ACC112 (cell line): ENCODE data around the gene DENND4A.
A peak's percentile ranks its signal among the peaks of the same experiment; 100 is the strongest.
"Not testable (repeated sequence)": the region's sequence is repeated elsewhere in the genome, so short reads cannot be mapped to it uniquely, and the experiment has no call there.

Source experiments
- H2AFZ ChIP-seq: fragments of 200-600 bp; sonication (generic); one replicate; pipeline ENCODE4 v1.6.0; 2017; ENCODE audit warnings: antibody characterized with exemption, low read length; ENCODE audit not compliant: unreplicated experiment
- H3K27ac ChIP-seq: fragments of 200-600 bp; sonication (generic); 2 replicates; pipeline ENCODE4 v1.5.1; 2014; ENCODE audit warnings: low read depth, mild to moderate bottlenecking, antibody characterized with exemption, low read length, moderate library complexity
- H3K27me3 ChIP-seq: fragments of 200-600 bp; sonication (generic); 2 replicates; pipeline ENCODE4 v1.6.1; 2014; ENCODE audit warnings: mild to moderate bottlenecking, antibody characterized with exemption, low read length, moderate library complexity, mixed read lengths; ENCODE audit not compliant: insufficient read depth
- H3K36me3 ChIP-seq: fragments of 200-600 bp; sonication (generic); 2 replicates; pipeline ENCODE4 v1.6.1; 2016; ENCODE audit warnings: mild to moderate bottlenecking, antibody characterized with exemption, low read length, moderate library complexity, mixed read lengths; ENCODE audit not compliant: insufficient read depth
- H3K4me1 ChIP-seq: fragments of 200-600 bp; sonication (generic); one replicate; pipeline ENCODE4 v1.6.1; 2016; ENCODE audit warnings: low read length, mixed read lengths; ENCODE audit not compliant: insufficient read depth, unreplicated experiment, control insufficient read depth
- H3K4me3 ChIP-seq: fragments of 200-600 bp; sonication (generic); 2 replicates; pipeline ENCODE4 v1.5.1; 2014; ENCODE audit warnings: mild to moderate bottlenecking, low read depth, low read length
- H3K79me2 ChIP-seq: fragments of 200-600 bp; sonication (generic); one replicate; pipeline ENCODE4 v1.6.0; 2016; ENCODE audit warnings: low read length; ENCODE audit not compliant: control insufficient read depth, unreplicated experiment, insufficient read depth

Gene DENND4A

DNA sequence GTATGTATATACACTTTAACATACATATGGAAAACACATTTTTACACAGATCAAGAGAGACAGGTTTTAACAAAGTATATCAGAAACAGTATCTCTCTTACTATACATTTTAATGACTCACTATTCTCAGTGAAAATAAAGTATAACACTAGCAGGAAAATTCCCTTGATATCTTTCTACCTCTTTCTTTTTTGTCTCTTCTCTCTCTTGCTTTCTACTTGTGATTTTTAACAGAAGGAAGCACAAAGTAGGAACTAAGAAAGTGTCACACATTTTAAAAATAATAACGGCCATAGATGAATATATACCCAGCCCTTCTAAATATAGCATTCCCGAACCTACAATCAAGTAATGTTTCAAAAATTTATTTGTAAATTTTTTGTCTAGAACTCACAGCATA, 4.8 kb downstream of the DENND4A start:
- Histone ChIP-seq H3K4me3 (peak overlapping the region; percentile 51), H2AFZ (peak overlapping the region; percentile 3), H3K79me2 (peaks cover 60% of the 10 kb centered on the region), H3K27me3 (no peaks in the 10 kb centered on the region), H3K4me1 (peaks cover 28% of the 10 kb centered on the region), H3K27ac (peak overlapping the region; percentile 89), H3K36me3 (peaks cover 8% of the 10 kb centered on the region; the same call in 1 of the 2 replicates)

DNA sequence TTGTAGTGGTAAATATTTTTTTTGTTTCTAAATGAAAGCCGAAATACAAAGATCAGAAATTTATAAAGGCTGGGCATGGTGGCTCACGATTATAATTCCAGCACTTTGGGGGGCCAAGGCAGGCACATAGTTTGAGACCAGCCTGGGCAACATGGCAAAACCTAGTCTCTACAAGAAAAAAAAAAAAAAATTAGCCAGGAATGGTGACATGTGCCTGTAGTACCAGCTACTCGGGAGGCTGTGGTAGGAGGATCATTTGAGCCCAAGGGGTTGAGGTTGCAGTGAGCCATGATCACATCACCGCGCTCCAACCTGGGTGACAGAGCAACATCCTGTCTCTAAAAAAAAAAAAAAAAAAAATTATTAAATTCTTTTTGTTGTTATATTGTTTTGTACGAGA, 6.9 kb downstream of the DENND4A start:
- H3K27me3 ChIP-seq, result no peaks in the 10 kb centered on the region
- H3K36me3 ChIP-seq, result peaks cover 8% of the 10 kb centered on the region; the same call in 1 of the 2 replicates
- H3K27ac ChIP-seq, result no peak overlapping the region
- H3K79me2 ChIP-seq, result peaks cover 68% of the 10 kb centered on the region
- no peak overlapping the region for H3K4me3 ChIP-seq
- H2AFZ ChIP-seq, result no peak overlapping the region
- H3K4me1 ChIP-seq, result peaks cover 31% of the 10 kb centered on the region

DNA sequence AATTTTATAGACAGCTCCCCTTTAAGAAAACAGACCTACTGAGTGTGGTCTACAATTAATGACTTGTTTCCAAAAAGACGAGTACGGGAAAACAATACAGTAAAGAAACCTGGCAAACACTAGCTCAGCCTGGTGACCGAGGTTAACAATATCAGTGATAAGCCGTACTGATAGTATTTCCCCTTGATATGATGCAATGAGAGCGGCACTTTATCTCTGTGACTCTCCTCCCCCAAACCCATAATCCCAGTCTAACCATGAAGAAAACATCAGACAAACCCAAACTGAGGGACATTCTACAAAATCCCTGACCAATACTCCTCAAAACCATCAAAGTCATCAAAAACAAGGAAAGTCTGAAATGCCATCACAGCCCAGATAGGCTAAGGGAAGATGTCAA, 8.2 kb downstream of the DENND4A start:
- Histone ChIP-seq H3K27ac (no peak overlapping the region), H3K27me3 (no peaks in the 10 kb centered on the region), H2AFZ (no peak overlapping the region), H3K4me3 (no peak overlapping the region), H3K79me2 (peaks cover 58% of the 10 kb centered on the region), H3K36me3 (peaks cover 8% of the 10 kb centered on the region; the same call in 1 of the 2 replicates), H3K4me1 (peaks cover 22% of the 10 kb centered on the region)

DNA sequence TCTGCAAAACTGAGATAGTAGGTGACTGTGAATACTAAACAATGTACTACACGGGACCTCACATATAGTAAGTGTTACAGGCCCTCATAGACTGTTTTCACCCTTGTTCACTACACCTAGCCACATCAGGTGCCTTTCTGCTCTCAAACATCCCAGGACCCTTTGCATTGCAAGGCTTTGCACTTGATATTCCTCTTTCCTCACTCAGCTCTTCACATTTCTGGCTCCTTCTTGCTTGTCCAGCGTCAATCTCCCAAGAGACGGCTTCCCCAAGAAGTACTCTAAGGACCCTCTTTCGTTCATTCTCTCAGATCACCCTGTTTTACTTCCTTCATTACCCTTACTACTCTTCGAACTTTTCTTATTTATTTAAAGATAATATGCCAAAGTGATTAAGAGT, 10.0 kb downstream of the DENND4A start:
- H3K4me3 ChIP-seq, result no peak overlapping the region

DNA sequence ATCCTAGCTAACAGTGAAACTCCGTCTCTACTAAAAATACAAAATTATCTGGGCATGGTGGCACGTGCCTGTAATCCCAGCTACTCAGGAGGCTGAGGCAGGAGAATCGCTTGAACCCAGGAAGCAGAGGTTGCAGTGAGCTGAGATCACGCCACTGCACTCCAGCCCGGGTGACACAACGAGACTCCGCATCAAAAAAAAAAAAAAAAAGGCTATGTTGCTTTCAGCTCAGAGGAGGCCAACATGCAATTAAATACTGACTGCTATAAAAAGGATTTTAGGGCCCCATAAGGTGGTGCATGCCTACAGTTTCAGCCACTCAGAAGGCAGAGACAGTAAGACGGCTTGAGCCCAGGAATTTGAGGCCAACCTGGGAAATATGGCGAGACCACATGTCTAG, 13.4 kb downstream of the DENND4A start:
- not testable (repeated sequence) for H2AFZ ChIP-seq, H3K4me1 ChIP-seq, H3K4me3 ChIP-seq, H3K27me3 ChIP-seq, H3K27ac ChIP-seq, H3K36me3 ChIP-seq
- peaks cover 30% of the 10 kb centered on the region for H3K79me2 ChIP-seq

More for the DNA sequence above, 10.0 kb downstream of the DENND4A start:
- H3K4me1 ChIP-seq, result peaks cover 9% of the 10 kb centered on the region
- H3K36me3 ChIP-seq, result peaks cover 8% of the 10 kb centered on the region; the same call in 1 of the 2 replicates
- H3K27me3 ChIP-seq, result no peaks in the 10 kb centered on the region
- H3K27ac ChIP-seq, result no peak overlapping the region
- H2AFZ ChIP-seq, result no peak overlapping the region
- peaks cover 45% of the 10 kb centered on the region for H3K79me2 ChIP-seq

DNA sequence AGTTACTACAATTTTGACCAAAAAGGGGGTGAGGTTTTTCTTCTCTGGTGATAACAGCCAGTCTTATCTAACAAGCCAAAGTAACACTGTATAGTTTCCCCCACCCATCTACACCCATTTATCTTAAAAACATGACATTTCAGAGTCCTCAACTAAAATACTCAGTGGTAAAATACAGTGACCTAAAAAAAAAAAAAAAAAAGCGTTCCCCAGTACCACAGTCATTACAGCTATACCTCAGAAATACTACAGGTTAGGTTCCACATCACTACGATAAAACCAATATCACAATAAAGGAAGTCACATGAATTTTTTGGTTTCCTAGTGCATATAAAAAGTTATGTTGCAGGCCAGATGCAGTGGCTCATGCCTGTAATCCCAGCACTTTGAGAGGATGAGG, 13.8 kb downstream of the DENND4A start:
- H3K36me3 ChIP-seq, result no peaks in the 10 kb centered on the region
- H3K27me3 ChIP-seq, result no peaks in the 10 kb centered on the region
- no peak overlapping the region for H2AFZ ChIP-seq
- no peak overlapping the region for H3K27ac ChIP-seq
- peaks cover 9% of the 10 kb centered on the region for H3K4me1 ChIP-seq
- H3K79me2 ChIP-seq, result peaks cover 34% of the 10 kb centered on the region
- H3K4me3 ChIP-seq, result no peak overlapping the region

DNA sequence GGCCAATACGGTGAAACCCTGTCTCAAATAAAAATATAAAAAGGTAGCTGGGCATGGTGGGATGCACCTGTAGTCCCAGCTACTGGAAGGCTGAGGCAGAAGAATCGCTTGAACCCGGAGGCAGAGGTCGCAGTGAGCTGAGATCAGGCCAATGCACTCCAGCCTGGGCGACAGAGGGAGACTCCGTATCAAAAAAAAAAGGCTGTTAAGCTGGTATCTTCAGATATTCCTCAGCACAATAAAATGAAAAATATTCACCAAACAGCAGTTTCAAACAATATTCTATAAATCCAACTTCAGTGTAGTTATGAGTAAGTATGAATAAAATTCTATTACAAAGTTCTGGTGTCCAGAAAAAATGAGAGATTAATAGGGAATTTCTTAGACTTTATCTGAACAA, 14.2 kb downstream of the DENND4A start:
- peaks cover 38% of the 10 kb centered on the region for H3K79me2 ChIP-seq

DNA sequence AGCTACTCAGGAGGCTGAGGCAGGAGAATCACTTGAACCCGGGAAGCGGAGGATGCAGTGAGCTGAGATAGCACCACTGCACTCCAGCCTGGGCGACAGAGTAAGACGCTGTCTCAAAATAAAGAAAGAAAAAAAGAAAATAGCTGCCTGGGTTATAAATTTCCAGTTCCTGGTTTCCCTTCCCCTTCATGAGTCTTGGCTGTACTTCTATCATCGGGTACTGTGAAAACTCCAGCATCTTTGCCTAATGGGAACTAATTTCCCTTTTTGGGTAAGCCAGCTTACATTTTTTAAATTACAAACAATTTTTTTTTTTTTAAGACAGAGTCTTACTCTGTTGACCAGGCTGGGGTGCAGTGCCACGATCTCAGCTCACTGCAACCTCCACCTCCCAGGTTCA, 15.0 kb downstream of the DENND4A start:
- no peak overlapping the region for H2AFZ ChIP-seq
- H3K4me3 ChIP-seq, result no peak overlapping the region
- no peak overlapping the region for H3K27ac ChIP-seq

More for the DNA sequence above, 14.2 kb downstream of the DENND4A start:
- Histone ChIP-seq H3K4me3 (no peak overlapping the region), H3K27ac (no peak overlapping the region), H2AFZ (no peak overlapping the region), H3K27me3 (no peaks in the 10 kb centered on the region), H3K36me3 (no peaks in the 10 kb centered on the region), H3K4me1 (peaks cover 13% of the 10 kb centered on the region)

DNA sequence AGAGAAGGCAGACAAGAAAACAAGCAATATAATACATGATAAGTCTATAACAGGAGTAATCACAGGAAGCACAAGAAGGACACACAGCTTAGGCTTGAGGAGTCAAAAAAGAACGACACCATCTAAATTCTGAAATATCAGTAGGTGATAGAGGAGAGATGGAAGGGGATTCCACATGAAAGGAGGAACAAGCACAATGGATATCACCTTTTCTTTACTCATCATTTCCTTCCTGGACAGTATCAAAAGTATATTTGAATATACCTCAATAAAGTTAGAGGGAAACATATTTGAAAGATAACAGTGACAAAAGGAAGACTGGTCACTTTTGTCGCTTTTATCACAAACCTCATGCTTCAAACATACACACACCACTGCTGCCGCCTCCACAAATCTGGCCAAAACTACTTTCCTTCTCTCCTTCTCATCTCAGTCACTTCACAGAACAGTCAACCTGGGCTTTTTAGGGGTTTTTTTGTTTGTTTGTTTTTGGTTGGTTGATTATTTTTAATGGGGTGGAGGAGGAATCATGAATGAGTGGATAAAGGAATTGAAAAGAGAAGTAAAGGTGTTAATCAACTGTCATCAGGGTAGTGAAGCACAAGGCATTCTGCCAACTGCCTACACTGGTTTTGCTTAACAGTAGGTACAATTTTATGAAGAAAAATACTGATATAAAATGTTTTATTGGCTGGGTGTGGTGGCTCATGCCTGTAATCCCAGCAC, 18.5 kb downstream of the DENND4A start:
- H3K4me1 ChIP-seq, result peaks cover 9% of the 10 kb centered on the region
- no peaks in the 10 kb centered on the region for H3K27me3 ChIP-seq
- H3K36me3 ChIP-seq, result no peaks in the 10 kb centered on the region
- H3K79me2 ChIP-seq, result peaks cover 16% of the 10 kb centered on the region
- H3K27ac ChIP-seq, result no peak overlapping the region
- H2AFZ ChIP-seq, result no peak overlapping the region
- no peak overlapping the region for H3K4me3 ChIP-seq

More for the DNA sequence above, 15.0 kb downstream of the DENND4A start:
- Histone ChIP-seq H3K27me3 (no peaks in the 10 kb centered on the region), H3K79me2 (peaks cover 36% of the 10 kb centered on the region), H3K36me3 (no peaks in the 10 kb centered on the region), H3K4me1 (peaks cover 13% of the 10 kb centered on the region)

DNA sequence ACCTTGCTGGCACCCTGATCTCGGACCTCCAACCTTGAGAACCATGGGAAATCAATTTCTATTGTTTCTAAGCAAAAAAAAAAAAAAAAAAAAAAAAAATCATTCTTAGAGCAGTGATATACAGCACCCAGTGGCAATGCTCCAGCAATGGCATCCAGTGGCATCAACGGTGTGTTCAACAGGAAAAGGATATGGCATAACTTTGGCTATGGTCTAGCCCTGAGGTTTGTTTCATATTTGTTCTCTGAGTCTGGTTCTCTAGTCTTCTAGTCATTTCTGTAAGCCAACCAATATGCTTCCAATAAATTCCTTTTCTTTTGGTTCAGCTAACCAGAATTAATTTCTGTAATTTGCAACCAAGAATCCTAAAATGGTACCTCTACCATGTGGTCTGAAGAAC, 19.2 kb downstream of the DENND4A start:
- Histone ChIP-seq H3K27ac (no peak overlapping the region), H3K79me2 (peaks cover 21% of the 10 kb centered on the region), H3K4me3 (no peak overlapping the region), H3K27me3 (no peaks in the 10 kb centered on the region), H3K4me1 (peaks cover 9% of the 10 kb centered on the region), H2AFZ (no peak overlapping the region), H3K36me3 (no peaks in the 10 kb centered on the region)

DNA sequence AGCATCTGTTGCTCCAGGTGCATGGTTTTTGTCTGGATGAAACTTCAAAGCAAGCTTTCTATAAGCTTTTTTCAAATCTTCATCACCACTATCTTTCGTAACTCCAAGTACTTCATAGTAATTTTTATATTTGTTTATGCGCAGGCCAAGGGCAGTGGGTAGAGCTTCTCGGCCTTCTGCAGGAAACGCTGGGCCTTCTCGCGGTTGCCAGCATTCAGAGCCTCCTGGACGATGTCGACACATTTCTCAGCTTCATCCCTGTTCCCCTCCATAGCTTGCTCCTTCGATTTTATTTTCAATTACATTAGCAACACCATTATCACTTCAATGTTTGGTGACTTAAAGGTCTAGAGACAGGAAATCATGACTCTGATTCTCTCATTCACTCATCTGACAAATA, 20.2 kb downstream of the DENND4A start:
- Histone ChIP-seq H3K27me3 (no peaks in the 10 kb centered on the region), H3K4me3 (no peak overlapping the region), H3K79me2 (peaks cover 23% of the 10 kb centered on the region), H2AFZ (no peak overlapping the region), H3K4me1 (peaks cover 9% of the 10 kb centered on the region), H3K27ac (no peak overlapping the region), H3K36me3 (no peaks in the 10 kb centered on the region)
